GDM1 (cell line): ENCODE measurements around the gene SLC26A3.
"Not testable (repeated sequence)": the region's sequence is repeated elsewhere in the genome, so short reads cannot be mapped to it uniquely, and the experiment has no call there.

Source experiments
- DNase-seq: peaks from one replicate; lab custom pipeline; 2025; lab: John Stamatoyannopoulos, UW

Gene SLC26A3

DNA sequence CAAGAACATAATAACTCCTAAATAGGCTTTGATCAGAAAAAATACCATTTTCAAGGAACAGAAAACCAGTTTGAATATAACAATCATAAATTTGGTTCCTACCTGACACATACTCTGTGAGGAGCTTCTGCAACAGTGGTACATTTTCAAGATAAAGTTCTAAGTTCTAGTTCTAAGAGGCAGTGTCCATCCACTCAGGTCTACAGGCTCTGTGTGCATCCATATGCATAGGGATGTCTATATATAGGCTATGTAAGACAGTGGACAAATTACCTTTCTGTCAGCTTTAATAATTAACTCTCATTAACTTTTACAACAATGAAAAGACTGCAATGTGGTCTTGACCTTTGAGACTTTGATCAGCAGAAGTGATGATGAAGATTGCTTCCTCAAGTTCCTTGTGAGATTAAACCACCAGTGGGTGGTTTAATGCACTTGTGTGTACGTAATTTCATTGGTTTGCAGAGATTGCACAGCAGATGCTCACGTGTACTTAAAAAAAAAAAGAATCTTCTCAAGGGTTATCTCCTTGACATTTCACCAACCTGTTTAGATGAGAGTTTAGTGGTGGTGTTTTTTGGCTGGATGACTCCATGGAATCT is at the start of gene SLC26A3:
SLC26A3 (minus strand) TSS at position 215 of the 602 bp plus-strand sequence. CDS start 8,714 bp downstream, outside the sequence.
- DNase-seq, result no peak

DNA sequence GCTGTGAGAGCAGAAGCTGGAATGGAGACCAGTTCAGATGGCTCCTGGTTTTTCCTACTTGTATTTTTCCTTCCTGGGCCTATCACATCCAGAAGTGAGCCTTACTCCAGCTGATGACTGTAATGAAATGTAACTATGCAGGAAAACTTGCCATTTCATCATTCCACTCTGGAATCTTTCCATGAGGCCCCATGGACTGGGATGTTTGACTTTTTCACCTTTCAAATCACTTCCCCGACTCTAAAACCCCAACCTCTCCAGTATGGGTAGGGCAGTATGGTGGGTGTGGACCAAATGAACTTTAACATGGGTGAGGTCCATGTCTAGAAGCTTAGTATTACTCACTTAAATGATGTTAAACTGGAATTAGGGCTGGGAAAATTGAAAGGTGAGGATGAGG is 47.6 kb upstream of the SLC26A3 start:
- no peak for DNase-seq

DNA sequence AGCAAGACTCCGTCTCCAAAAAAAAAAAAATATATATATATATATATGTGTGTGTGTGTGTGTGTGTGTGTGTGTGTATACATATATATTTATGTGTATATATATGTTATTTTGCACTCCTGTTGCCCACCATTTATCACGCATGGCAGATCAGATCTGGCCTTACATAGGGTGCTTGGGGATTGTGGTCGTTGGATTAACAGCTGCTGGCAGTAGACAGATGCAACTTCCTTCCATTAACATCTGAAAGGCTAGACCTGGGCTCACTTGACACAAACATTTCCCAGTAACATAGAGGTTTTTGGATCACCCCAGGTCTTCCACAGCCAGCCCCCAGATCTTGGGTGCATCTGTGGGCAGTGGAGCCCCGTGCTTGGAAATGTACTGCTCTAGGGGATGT is 47.2 kb upstream of the SLC26A3 start:
- DNase-seq, result no peak

DNA sequence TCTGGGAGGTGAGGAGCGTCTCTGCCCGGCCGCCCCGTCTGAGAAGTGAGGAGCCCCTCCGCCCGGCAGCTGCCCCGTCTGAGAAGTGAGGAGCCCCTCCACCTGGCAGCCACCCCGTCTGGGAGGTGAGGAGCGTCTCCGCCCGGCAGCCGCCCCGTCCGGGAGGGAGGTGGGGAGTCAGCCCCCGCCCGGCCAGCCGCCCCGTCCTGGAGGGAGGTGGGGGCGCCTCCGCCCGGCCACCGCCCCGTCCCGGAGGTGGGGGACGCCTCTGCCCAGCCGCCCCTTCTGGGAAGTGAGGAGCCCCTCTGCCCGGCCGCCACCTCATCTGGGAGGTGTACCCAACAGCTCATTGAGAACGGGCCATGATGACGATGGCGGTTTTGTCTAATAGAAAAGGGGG is 45.2 kb upstream of the SLC26A3 start:
- DNase-seq, result not testable (repeated sequence)

DNA sequence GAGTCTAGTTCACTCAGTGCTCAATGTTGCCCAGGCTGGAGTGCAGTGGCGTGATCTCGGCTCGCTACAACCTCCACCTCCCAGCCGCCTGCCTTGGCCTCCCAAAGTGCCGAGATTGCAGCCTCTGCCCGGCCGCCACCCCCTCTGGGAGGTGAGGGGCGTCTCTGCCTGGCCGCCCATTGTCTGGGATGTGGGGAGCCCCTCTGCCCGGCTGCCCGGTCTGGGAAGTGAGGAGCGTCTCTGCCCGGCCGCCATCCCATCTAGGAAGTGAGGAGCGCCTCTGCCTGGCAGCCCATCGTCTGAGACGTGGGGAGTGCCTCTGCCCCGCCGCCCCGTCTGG is 44.8 kb upstream of the SLC26A3 start:
- DNase-seq, result not testable (repeated sequence)

DNA sequence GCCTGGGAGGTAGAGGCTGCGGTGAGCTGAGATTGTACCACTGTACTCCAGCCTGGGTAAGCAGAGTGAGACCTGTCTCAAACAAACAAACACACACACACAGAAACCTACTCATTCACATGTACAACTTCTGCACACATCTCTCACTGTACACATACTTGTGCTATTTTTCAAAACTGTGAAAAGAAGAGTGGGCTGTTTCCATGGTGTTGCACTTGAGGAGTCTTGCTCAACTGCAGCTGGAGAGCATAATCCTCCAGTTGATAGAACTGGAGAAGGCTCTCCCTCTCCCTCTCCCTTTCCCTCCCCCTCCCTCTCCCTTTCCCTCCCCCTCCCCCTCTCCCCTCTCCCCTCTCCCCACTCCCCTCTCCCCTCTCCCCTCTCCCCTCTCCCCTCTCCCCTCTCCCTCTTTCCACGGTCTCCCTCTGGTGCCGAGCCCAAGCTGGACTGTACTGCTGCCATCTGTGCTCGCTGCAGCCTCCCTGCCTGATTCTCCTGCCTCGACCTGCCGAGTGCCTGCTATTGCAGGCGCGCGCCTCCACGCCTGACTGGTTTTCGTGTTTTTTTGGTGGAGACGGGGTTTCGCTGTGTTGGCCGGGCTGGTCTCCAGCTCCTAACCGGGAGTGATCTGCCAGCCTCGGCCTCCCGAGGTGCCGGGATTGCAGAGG is 44.3 kb upstream of the SLC26A3 start:
- DNase-seq, result no peak

DNA sequence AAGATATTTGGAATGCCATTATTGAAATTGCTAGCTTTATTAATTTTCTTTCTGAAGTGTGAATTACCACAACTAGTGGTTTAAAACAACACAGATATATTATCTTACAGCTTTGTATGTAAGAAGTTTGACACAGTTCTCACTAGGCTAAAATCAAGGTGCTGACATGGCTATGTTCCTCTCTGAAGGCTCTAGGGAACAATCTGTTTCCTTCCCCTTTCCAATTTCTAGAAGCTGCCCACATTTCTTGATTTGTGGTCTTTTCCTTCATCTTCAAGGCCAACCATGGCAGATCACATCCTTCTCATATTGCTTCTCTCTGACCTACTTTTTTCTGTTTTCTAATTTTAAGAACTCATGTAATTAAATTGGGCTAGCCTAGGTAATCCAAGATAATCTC is 43.3 kb upstream of the SLC26A3 start:
- DNase-seq, result peak; percentile 55

DNA sequence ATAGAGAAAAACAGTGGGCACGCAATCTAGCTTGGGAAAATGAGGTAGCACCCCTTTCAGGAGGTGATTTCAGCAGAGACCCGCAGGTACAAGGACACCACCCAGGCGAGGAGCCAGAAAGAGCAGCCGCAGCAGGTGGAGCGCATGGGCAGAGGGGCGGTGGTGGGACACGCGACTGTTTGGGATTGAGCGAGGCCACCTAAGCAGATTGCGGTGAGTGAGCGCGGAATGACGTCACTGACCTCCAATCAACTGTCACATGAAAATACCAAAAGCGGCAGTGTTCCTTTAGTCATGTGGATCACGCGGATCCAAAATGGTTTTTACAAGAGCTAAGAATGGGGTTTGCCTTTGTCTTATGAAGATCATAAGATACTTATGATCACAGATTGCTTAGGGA is 40.2 kb upstream of the SLC26A3 start:
- no peak for DNase-seq

DNA sequence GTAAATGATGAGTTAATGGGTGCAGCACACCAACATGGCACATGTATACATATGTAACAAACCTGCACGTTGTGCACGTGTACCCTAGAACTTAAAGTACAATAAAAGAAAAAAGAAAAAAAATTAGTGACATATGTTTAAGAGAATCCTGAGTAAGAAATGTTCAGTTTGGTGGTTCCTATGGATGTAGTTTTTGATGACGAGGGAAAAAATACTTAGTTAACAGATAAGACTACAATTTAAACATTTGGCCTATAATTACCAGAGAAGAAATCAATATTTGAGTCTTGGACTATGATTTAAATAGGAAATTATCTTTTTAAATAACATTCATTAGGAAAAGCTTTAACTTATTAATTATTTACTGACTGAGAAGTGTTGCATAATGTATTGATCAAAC is 39.2 kb upstream of the SLC26A3 start:
- no peak for DNase-seq

DNA sequence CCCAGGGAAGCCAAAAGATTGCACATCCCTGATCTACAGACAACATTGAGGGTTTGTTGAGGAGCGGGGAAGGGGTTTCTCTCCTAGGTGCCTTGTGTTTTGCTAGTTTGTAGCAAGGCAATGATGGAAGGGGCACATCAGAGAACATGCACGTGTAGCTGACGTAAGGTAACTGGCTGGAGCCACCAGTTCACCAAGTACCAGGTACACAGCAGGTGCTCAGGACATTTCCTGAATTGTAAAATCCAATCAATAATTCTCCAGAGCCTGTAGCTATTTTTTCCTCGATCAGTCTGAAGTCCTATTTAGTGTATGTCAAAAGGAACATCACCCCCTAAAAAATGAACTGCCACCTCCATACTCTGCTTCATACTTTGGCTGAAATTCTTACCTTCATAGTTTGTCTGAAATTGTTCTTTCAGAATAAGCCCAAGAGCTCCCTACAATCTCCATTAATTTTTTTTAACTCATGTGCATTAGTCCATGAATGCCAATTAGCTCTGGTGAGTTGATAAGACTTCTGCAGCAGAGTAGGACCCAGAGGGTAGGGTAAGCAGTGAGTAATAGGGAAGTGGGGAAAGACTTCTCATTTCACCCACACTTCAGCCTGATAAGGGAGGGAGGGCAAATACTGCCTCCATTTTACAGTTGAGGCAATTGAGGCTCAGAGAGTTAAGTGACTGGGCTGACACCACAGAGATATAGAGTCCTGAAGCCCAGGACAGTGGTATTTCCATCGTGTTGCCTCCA is 36.0 kb upstream of the SLC26A3 start:
- no peak for DNase-seq

DNA sequence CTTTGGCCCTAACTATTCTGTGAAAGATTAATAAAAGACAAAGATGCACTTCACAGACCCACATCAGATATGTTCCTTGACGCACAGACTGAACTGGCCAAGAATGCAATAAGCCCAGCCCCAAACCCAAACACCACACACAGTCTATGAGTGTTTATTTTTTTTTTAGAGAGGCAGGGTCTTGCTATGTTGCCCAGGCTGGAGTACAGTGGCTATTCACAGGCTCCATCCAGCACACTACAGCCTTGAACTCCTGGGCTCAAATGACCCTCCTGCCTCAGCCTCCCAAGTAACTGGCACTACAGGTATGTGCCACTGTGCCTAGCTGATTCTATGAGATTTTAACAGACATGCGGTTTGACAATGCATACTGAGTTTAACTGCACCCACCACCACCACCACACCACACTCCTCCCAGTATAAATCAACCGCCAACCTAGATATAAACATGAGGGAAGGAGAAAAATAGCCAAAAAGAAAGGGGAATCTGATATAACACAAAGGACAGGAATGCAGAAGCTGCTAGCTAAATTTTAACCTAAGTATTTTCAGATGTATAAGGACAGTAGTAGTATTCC is 35.1 kb upstream of the SLC26A3 start:
- no peak for DNase-seq

DNA sequence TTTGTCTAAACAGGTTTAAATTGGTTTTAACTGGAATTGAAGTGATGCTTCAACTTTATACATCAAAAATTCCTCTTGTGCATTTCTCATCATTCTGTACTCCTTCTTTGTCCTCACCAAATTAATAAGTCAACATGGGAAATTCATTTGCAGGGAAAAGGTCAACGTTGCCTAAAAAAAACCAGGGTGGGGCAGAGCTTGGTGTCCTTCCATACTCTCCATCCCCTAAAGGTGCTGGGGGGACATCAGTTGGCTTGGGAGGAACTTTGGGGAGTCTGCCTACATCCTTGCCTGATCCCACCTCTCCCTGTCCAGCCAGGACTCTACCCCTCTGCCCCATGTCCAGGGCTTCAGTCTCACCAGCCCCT is 34.1 kb upstream of the SLC26A3 start:
- DNase-seq, result no peak

DNA sequence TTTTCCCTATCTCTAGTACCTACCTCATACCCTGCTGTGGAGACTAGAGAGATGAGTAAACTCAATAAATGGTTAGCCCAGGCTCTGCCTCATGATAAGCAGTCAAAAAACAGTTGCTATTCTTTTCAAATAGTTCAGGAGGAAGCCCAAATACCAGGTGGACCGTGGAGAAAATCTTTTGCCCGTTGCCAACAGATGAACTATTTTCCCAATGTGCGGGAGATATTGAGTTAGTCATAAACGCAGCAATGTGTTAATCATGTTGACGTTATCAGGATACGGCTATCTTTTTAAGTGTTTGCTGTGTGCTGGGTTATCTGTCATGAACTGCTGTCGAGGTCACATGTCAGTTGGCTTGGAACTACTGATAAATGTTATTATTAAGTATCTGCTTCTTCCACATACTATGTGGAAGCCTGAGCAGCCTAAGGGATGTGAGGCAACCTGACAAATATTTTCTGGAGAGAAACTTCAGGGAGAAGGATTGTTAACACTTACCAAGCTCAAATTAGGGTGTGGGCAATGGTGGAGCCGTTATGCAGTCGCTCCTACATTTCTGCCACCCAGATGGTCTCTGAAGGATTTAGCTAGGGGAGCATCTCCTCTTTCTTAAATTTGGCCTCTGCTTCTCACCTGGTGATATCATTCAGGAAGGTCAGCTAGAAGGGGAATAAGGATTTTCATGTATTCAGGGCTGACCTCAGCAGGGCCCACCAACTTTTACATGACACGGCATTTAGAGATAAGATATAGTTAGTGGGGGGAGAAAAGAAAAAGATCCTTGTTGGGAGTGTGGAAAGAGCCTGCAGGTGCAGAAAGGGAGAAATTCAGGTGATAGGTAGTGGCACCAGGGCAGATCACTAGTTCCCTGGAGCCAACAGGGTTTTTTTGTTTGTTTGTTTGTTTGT is 33.5 kb upstream of the SLC26A3 start:
- no peak for DNase-seq

DNA sequence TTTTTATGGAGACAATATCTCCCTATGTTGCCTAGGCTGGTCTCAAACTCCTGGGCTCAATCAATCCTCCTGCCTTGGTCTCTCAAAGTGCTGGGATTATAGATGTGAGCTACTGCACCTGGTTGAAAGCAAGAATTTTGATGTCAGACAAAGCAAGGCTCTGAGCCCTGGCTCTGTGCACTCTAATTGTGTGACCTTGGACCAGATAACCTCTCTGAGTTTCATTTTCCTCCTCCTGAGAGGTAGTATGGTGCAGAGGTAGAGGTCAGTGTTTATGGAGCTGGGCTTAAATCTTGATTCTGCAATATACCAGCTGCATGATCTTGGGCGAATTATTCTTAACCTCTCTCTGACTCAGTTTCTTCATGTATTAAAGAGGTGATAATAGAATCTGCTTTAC is 31.4 kb upstream of the SLC26A3 start:
- no peak for DNase-seq

DNA sequence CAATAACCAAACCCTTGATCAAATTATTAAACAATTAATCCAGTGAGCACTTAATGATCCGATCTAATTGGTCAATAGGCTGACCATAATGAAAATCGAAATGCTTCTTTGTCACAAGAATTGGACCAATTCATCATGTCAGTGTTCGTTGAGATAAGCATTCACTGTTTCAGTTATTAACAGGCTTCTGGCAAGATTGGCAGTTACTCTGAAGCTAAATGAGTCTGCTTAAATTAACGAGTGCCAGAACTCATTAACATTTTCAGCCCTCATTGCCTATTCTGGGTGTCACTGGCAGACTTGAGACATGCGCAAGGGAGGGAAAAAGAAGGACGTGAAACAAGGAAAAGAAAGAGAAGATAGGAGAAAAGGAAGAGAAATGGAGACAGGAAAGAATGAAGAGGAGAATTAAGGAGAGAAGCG is 30.7 kb upstream of the SLC26A3 start:
- no peak for DNase-seq

DNA sequence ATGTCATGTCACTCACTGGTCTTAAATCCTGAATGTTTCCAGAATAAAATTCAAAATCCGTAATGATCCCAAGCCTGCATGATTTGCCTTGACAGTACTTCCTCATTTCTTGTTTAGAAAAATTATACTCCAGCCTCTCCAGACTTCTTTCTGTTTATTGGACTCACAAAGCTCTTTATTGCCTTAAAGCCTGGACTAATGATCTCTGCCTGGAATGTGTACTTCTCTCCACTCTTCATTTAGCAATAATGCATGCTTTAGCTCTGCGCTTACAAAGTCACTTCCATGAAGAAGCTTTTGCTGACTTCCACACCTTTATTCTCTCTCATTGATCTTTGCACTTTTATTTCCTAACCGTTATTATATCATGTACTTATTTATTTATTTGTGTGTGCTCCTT is 27.4 kb upstream of the SLC26A3 start:
- DNase-seq, result no peak

DNA sequence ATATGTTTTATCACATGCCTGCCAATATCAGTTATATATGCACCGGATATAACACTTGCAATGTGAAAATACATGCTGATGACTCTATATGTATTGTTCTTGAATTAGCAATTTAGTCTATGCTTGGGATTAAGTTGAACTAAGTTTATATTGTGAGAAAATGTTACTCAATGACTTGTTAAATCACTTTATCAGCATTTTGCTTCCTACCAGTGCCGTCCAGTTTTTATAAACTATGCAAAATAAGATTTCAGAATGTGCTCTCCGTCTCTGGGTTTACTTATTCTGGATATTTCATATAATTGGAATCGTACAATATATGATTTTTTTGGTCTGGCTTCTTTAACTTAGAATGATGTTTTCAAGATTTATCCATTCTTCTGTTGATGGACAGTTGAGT is 25.5 kb upstream of the SLC26A3 start:
- DNase-seq, result no peak

DNA sequence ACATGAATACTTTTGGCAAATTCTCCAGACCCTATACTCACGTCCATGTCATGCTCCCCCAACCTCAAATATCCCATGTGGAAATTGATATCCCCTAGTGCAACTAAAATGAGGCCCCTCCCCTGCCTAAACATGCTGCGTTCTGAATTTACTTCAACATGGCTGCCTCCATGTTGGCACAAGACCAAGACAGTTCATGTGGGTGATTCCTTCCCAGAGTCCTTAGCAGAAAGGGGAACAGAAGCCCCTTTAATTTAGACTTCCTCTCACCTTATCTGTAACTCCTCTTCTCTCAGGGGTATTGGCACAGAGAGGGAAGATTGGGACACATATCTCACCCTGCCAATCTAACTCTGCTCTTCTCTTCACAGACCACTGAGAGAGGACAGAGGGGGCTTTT is 24.5 kb upstream of the SLC26A3 start:
- no peak for DNase-seq

DNA sequence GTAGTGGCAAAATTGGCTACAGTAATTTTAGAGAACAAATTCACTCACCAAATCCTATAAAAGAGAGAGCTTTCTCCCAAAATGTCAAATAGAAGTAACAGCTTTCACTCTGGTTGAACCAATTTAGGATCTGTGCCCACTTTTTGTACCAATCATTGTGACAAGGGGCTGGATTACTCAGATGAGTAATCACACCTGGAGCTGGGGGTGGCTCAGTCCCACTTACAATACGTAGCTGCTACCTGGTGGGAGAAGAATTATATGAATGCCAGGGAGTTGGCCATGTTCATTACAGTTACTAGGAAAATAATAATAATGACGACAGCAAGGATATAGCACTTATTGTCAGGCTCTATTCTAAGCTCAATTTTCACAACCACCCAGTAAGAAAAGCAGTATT is 23.4 kb upstream of the SLC26A3 start:
- DNase-seq, result no peak

DNA sequence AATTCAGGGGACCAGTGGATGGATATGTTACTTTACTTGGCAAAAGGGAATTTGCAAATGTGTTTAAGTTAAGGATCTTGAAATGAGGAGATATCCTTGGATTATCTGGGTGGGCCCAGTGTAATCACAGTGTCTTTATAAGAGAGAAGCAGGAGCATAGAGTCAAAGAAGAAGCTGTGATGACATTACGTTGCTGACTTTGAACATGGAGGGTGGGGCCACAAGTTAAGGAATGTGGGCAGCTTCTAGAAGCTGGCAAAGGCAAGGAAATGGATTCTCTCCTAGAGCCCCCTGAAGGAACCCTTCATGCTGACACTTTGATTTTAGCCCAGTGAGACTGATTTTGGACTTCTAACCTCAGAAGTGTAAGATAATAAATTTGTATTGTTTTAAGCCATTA is 21.8 kb upstream of the SLC26A3 start:
- DNase-seq, result no peak

DNA sequence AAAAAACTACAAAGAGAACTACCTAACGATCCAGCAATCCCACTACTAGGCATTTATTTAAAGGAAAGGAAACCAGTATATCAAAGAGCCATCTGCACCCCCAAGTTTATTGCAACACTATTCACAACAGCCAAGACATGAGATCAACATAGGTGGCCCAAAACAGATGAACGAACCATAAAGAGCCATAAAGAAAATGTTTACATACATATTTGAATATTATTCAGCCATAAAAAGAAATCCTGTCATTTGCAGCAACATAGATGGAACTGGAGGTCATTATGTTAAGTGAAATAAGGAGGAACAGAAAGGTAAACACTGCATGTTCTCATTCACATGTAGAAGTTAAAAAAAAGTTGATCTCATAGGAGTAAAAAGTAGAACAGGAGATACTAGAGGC is 15.6 kb upstream of the SLC26A3 start:
- no peak for DNase-seq

DNA sequence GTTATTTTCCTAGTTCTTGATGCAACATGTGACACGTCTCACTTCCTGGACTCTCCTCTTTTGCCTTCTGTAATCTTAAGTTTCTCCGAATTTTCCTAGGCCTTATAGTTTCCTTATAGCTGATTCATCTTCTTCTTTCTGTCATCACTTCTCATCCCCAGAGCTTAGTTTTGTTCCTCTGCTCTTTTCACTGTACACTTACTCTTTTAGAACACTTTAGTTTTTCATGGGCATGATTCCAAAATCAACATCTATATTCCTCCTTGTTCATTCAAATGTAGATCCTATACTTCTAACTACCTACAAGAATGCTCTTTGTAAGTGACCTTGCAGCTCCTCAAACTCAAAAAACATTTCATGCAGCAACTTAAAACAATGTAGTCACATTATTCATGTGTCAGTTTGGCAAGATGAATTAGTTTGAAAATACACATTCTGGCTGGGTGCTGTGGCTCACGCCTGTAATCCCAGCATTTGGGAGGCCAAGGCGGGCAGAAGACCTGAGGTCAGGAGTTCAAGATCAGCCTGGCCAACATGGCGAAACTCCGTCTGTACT is 13.1 kb upstream of the SLC26A3 start:
- no peak for DNase-seq
